Jurkat, Clone E6-1 (cell line): ENCODE measurements around the gene TOE1. TPM values are rescaled to one million over a fixed set of nuclear protein-coding genes. Genes with fewer than 3 reads are reported as not detected.
"Not testable (repeated sequence)": the region's sequence is repeated elsewhere in the genome, so short reads cannot be mapped to it uniquely, and the experiment has no call there.

Experiments
- DNase-seq: peaks from one replicate; pipeline ENCODE4 v3.0.0-alpha.2; 2011; ENCODE audit warnings: low read depth, low spot score
- H3K4me3 ChIP-seq: 2 replicates; pipeline ENCODE4 v1.5.1; 2011; ENCODE audit warnings: mild to moderate bottlenecking, low read length, control low read depth, moderate library complexity
- polyA plus RNA-seq: library from polyadenylated mRNA; unstranded; fragments of >200 nt; gene quantifications from one replicate; pipeline ENCODE4 v1.2.1, GENCODE V29; 2012; ENCODE audit warnings: missing spikeins; ENCODE audit not compliant: insufficient read length, insufficient read depth

Gene TOE1
- 24.2 TPM for polyA plus RNA-seq

DNA sequence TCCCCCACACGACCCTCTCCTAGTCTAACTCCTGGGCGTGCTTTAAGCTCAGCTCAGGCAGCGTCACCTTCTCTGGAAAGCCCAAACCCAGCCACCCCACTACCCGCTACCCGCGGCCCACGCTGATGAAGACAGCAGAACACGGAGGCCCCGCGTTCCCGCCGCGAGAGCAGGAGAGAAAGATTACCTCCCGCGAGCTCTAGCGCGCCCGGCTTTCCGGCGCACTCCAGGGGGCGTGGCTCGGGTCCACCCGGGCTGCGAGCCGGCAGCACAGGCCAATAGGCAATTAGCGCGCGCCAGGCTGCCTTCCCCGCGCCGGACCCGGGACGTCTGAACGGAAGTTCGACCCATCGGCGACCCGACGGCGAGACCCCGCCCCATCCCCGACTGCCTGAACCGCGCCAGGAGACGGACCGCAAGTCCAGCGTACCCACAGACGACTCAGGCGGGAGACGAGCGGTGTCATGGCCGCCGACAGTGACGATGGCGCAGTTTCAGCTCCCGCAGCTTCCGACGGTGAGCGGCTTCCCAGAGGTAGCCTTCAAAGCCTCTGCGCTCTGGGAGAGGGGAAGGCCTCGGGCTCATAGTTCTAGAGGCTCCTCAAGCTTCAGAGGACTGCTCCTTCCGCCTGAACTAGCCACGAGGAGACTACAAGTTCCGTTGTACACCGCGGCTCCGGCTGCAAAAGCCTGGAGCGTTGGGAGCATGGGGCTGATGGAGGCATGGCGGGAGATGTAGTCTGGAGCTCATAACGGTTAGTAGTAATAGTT lies at the start of gene TOE1, which contains the start of gene MUTYH:
Gene TOE1 (plus strand): TSS at position 382 of the 770 bp plus-strand sequence. CDS start 83 bp downstream, at position 465.
Gene MUTYH (minus strand): TSS at position 652 of the 770 bp plus-strand sequence. CDS start 5,935 bp downstream, outside the sequence.
- peak; percentile 85 for DNase-seq
- peak within 1 kb of the TSS; percentile 96 for H3K4me3 ChIP-seq

GRCh38 chr1:45291002-45291401 lies 49.0 kb upstream of the TOE1 start:
- not testable (repeated sequence) for DNase-seq, H3K4me3 ChIP-seq

- H3K4me3 ChIP-seq = no peak overlapping the region
- no peak for DNase-seq
Measured at GRCh38 chr1:45291716-45292115, 48.3 kb upstream of the TOE1 start.

- no peak for DNase-seq
- no peak overlapping the region for H3K4me3 ChIP-seq
Measured at GRCh38 chr1:45297666-45298356, 42.2 kb upstream of the TOE1 start.

DNA sequence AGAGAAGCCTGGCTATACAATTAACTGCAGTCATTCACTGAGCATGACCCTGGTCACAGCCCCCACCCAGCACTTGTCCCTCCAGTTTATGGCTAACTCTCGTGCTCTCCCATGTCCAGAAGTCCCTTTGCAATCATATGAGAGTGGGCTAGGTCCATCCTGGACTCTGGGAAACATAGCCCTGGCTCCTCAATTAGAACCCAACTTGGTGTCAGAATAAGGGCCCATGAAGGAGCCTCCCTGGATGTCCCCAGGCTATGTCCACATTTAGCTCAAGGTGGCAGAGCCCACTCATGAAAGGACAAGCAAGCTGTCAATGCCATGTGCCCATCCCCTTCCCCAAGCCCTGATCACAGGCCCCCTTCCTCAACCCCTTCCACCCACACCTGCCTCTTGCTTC lies 40.7 kb upstream of the TOE1 start:
- no peak for DNase-seq
- H3K4me3 ChIP-seq = no peak overlapping the region

- H3K4me3 ChIP-seq = no peak overlapping the region
- DNase-seq = peak; percentile 72
Measured at GRCh38 chr1:45299981-45300668, 39.8 kb upstream of the TOE1 start.

GRCh38 chr1:45300669-45300997 lies 39.3 kb upstream of the TOE1 start:
- DNase-seq = no peak
- H3K4me3 ChIP-seq = no peak overlapping the region

GRCh38 chr1:45302505-45303150 lies 37.3 kb upstream of the TOE1 start:
- DNase-seq = no peak
- peak overlapping the region; percentile 64 for H3K4me3 ChIP-seq

DNA sequence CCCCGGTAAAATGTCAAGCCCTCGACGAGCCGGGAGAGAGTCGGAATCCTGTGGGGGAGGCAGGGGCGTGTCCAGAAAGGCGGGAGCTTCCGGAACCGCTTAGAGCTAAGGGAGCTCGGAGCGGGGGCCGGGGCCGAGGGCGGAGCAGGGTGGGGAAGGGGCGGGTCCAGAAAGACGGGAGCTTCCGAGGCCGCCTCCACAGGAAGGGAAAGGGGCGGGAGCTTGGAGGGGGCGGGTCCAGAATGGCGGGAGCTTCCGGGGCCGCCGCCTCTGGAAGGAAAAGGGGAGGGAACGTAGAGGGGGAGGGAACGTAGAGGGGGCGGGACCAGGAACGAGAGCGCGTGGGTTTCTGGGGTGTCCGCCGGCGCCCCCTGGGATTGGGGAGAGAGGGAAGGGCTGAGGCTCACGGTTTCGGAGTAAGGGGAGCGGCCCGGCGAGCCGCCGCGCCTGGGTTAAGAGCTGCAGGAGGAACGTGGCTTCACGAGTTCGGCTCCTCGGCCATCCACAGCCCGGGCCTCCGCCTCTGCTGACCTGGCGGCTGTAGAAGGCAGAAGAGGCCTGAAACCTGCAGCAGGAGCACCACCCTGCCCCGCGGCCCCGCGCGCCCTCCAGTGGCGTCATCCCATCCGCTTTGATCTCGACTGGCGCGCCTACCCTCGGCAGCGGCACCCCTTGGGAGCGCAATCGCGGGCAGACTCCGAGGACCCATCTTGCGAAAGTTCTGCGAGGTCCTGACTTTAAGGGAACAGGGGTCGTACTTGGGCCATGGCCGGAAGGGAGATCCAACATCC lies 36.3 kb upstream of the TOE1 start:
- peak overlapping the region; percentile 64 for H3K4me3 ChIP-seq
- DNase-seq = peak; percentile 94

DNA sequence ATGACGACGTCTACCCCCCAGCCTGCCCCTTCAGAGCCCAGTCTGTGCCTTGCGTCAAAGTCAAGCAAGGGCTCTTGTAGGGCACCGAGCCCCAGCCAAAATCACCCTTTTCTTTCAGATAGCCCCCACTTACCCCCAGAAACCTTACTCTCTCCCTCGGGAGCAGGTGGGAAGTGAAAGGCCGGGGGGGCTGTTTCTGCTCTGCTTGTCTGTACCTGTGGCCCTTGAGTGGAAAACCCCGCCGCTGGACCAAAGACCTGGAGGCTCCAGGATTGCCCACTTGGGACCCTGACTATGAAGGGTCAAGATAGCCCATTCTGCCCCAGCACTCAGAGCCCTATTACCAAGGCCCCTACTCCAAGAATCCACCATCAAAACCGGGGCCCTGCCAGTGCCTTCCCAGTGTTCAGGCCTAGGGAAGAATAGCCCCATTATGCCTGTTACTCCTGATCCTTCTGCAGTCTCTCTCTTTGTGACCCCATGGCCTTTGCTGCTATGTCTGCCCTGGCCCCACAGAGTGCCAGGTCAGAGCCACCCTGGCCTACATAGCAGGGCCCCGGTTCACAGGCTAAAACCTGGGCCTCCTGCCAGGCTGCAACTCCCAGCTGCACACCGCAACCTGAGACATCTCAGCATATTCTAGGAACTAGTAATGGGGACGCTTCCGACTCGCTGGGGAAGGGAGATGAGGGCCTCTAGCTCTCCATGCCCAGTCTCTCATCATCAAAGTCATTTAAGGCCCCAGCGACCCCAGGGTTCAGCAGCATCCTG lies 35.5 kb upstream of the TOE1 start:
- H3K4me3 ChIP-seq = peak overlapping the region; percentile 58
- DNase-seq = no peak

DNA sequence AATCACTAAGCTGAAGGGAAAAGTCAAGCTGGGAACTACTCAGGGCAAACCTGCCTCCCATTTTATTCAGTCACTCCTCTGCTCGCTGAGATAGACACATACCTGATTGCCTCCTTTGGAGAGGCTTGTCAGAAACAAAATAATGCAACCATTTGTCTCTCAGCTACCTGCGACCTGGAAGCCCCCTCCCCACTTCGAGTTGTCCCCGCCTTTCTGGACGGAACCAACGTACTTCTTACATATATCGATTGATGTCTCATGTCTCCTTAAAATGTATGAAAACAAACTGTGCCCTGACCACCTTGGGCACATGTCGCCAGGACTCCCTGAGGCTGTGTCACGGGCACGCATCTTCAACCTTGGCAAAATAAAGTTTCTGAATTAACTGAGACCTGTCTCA lies 34.7 kb upstream of the TOE1 start:
- H3K4me3 ChIP-seq = no peak overlapping the region
- no peak for DNase-seq

DNA sequence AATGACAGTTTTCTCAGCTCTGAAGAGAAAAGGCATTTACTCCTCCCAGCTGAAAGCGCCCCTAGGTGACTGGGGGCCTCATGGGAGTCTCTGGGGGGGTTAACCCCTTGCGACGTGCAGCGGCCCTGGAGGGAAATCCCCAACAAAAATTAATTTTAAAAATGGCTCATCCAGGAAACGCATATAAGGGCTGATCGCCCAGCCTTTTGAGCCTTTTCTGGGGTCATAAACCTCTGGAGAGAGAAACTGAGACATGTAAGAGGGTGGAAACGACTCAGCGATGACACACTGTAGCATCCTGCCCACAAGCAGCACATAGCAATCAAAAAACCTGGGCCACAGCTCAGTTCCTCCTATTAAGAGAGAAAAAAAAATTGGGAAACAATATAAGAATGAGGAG lies 33.7 kb upstream of the TOE1 start:
- no peak for DNase-seq
- no peak overlapping the region for H3K4me3 ChIP-seq

GRCh38 chr1:45306905-45307304 lies 33.1 kb upstream of the TOE1 start:
- H3K4me3 ChIP-seq = no peak overlapping the region
- DNase-seq = no peak

DNA sequence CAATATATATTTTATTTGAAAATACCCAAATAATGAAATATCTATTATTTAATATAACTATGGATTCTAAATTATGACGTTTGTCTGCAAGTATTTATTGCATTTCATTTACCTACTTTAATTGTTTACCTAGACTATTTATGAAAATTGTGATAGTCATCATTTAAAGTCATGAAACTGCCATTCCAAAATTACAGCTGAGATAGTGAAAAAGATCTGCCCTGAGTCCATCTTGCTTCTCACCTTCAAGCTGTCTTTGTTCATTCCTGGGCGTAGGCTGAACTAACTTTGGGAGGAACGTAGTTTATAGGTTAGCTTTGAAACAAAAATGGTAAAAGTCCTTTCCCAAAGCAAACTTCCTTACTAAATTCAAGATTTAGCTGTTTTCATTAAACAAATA lies 25.7 kb upstream of the TOE1 start:
- DNase-seq = no peak
- no peak overlapping the region for H3K4me3 ChIP-seq

- no peak for DNase-seq
- no peak overlapping the region for H3K4me3 ChIP-seq
Measured at GRCh38 chr1:45317166-45317565, 22.8 kb upstream of the TOE1 start.

- no peak for DNase-seq
- H3K4me3 ChIP-seq = no peak overlapping the region
Measured at GRCh38 chr1:45319761-45320160, 20.2 kb upstream of the TOE1 start.

- DNase-seq = no peak
- H3K4me3 ChIP-seq = no peak overlapping the region
Measured at GRCh38 chr1:45321444-45321843, 18.5 kb upstream of the TOE1 start.

- DNase-seq = no peak
- no peak overlapping the region for H3K4me3 ChIP-seq
Measured at GRCh38 chr1:45322486-45323040, 17.4 kb upstream of the TOE1 start.
